Hepatocyte (in vitro differentiated cells): ENCODE measurements around the gene ZFPM1.

ENCODE experiments used
- EZH2 ChIP-seq: fragments of 200-600 bp; sonication (generic); IDR thresholded peaks from 2 replicates; pipeline ENCODE4 v1.6.1; 2016; ENCODE audit warnings: antibody characterized with exemption, mild to moderate bottlenecking, borderline replicate concordance
- EZH2phosphoT487 ChIP-seq: fragments of 200-600 bp; sonication (generic); IDR thresholded peaks from one replicate; pipeline ENCODE4 v1.6.1; 2018; ENCODE audit warnings: antibody characterized with exemption, mild to moderate bottlenecking, low read depth, moderate library complexity; ENCODE audit not compliant: unreplicated experiment, severe bottlenecking
- TF ChIP-seq, protein P1 (sequence below): fragments of 200-600 bp; sonication (generic); IDR thresholded peaks from 2 replicates; pipeline ENCODE4 v1.5.1; 2016; ENCODE audit warnings: antibody characterized with exemption, mild to moderate bottlenecking; ENCODE audit not compliant: poor library complexity

DNA sequence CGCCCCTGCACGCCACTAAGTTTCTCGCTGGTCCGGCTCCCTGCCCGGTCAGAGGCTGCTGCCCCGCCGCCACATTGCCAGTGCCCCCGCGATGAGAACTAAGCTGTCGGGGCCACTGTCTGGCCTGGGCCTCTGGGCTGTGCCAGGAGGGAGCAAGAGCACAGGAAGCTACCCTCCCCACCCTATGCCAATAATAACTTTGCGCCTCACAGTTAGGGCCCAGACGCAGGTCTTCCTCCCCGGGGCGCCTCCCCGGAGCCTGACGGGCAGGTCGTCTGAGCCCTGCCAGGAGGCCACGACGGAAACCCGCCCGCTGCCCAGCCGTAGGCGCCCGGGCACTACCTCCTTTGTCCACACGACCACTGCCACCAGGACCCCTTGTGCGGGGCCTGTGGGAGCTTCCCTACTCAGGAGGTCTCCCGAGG is 1.5 kb downstream of the ZFPM1 start:
- no peak for TF ChIP-seq EZH2phosphoT487
- TF ChIP-seq, protein P1, sequence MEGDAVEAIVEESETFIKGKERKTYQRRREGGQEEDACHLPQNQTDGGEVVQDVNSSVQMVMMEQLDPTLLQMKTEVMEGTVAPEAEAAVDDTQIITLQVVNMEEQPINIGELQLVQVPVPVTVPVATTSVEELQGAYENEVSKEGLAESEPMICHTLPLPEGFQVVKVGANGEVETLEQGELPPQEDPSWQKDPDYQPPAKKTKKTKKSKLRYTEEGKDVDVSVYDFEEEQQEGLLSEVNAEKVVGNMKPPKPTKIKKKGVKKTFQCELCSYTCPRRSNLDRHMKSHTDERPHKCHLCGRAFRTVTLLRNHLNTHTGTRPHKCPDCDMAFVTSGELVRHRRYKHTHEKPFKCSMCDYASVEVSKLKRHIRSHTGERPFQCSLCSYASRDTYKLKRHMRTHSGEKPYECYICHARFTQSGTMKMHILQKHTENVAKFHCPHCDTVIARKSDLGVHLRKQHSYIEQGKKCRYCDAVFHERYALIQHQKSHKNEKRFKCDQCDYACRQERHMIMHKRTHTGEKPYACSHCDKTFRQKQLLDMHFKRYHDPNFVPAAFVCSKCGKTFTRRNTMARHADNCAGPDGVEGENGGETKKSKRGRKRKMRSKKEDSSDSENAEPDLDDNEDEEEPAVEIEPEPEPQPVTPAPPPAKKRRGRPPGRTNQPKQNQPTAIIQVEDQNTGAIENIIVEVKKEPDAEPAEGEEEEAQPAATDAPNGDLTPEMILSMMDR = no peak
- no peak for TF ChIP-seq EZH2
